SK-N-MC (cell line): ENCODE data around the gene CAPN15.
"Not testable (repeated sequence)": the region's sequence is repeated elsewhere in the genome, so short reads cannot be mapped to it uniquely, and the experiment has no call there.

Source experiments
- EZH2 ChIP-seq: fragments of 200-600 bp; sonication (generic); IDR thresholded peaks from one replicate; pipeline ENCODE4 v1.6.1; 2017; ENCODE audit warnings: antibody characterized with exemption
- FOXP2 ChIP-seq: optimal IDR thresholded peaks from 2 replicates; pipeline ENCODE3; 2011; ENCODE audit warnings: mild to moderate bottlenecking, moderate library complexity; ENCODE audit not compliant: insufficient read depth; ENCODE audit errors: extremely low read length, control extremely low read depth
- POLR2AphosphoS5 ChIP-seq: IDR thresholded peaks from 2 replicates; pipeline ENCODE4 v1.6.1; 2012; ENCODE audit warnings: mild to moderate bottlenecking, low read depth, low read length, borderline replicate concordance

DNA sequence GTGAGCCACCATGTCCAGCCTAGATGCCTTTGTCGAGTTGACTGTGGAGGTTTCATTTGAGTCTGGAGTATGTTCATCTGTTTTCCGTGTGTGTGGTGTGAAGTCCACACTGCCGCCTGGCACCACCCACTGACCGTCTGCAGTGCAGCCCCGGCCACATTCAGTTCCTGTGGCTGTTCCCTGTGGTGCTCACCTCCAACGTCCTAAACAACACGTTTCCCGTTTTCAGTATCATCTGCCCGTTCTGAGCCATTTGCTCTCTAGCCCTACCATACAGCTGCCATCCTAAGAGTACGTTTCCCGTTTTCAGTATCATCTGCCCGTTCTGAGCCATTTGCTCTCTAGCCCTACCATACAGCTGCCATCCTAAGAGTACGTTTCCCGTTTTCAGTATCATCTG, 20.0 kb upstream of the CAPN15 start:
- not testable (repeated sequence) for TF ChIP-seq EZH2, POLR2AphosphoS5, FOXP2
